Mucosa of descending colon (tissue), 3 donors: Measurements from ENCODE around the gene STAT5B. TPM values are rescaled to one million over a fixed set of nuclear protein-coding genes. Genes with fewer than 3 reads are reported as not detected.
"Not testable (repeated sequence)": the region's sequence is repeated elsewhere in the genome, so short reads cannot be mapped to it uniquely, and the experiment has no call there.

ENCODE experiments used
- ATAC-seq: fragments of 200-7000 bp; cut with Tn5 transposase; one replicate; pipeline ENCODE4 v1.9.1; 2020; ENCODE audit warnings: mild to moderate bottlenecking, moderate library complexity
- DNase-seq, 3 donors: peaks; one replicate each; pipeline ENCODE4 v3.0.0-alpha.2; 2020
- H3K36me3 ChIP-seq: fragments of 200-600 bp; one replicate; pipeline ENCODE4 v1.8.0; 2021; ENCODE audit warnings: low read depth, mild to moderate bottlenecking
- H3K4me1 ChIP-seq: fragments of 200-600 bp; one replicate; pipeline ENCODE4 v1.8.0; 2021; ENCODE audit warnings: low read depth, mild to moderate bottlenecking
- H3K4me3 ChIP-seq: fragments of 200-600 bp; one replicate; pipeline ENCODE4 v1.8.0; 2021; ENCODE audit warnings: mild to moderate bottlenecking
- H3K9me3 ChIP-seq: fragments of 200-600 bp; one replicate; pipeline ENCODE4 v1.8.0; 2021; ENCODE audit warnings: mild to moderate bottlenecking
- intact Hi-C, 2 donors: fragments of 100-400 bp; cut with DNase I in 1 of 2; cut with micrococcal nuclease in 1 of 2; formaldehyde crosslinking; loops; one replicate each; pipeline versions ENCODE4 v1.11.0 to v1.11.1; 2022; cut with DNase I, micrococcal nuclease
- long read RNA-seq, 2 donors: library from polyadenylated mRNA; unstranded; transcript quantifications; one replicate each; pipeline ENCODE4 v2.0.0, GENCODE V29; 2019 to 2021
- total RNA-seq, 3 donors: library from RNA; stranded (reverse); fragmentation: NEBNext Ultra II Directional in 2 of 3; extraction: Animal tissue kit (Norgen Biotek cat#: 25700) in 2 of 3; gene quantifications; one replicate each; pipeline versions ENCODE4 v1.2.1 to v1.2.4, GENCODE V29; 2021 to 2023
- TF ChIP-seq, protein P1 (sequence below): fragments of 200-600 bp; IDR thresholded peaks from one replicate; pipeline ENCODE4 v1.8.0; 2022; ENCODE audit warnings: antibody characterized with exemption, mild to moderate bottlenecking
- donor health status: DM: no; HTN: no; CAD: no; lungs with moderate emphysema.
- donor health status: DM: no; HTN: no; CAD: no.
- donor health status: DM: no; HTN: yes; CAD: no.

The STAT5B gene
- total RNA-seq: 10 to 100 TPM; 30.1 to 93.0 (median 32.2) TPM
- long read RNA-seq, donor 1, full-length matches to known transcripts: 63 of 103 reads
- long read RNA-seq, donor 1, partial matches to known transcripts: 15 of 103 reads
- long read RNA-seq, donor 1, other reads (novel, unspliced or antisense): 25 of 103 reads
- long read RNA-seq, donor 2, partial matches to known transcripts: 1 of 3 reads
- long read RNA-seq, donor 2, other reads (novel, unspliced or antisense): 2 of 3 reads

DNA sequence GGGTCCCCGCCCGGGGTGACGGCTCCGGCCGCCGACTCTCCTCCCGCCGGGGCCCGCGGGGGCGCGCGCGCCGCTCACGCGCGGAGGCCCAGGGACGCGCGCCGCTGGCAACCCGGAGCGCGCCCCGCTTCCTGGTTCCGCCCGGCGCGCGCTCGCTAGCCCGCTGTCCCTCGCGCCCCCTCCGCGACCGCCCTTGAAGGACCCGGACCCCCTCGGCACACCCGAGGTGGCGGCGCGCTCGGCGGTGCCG lies at the start of gene STAT5B:
TSS of gene STAT5B (minus strand) at position 33 of the 250 bp plus-strand sequence. CDS start 44,264 bp downstream, outside the sequence.
- intact Hi-C loops: no loop called here
- H3K36me3 ChIP-seq: no peaks in the 10 kb centered on the region
- TF ChIP-seq, protein P1, sequence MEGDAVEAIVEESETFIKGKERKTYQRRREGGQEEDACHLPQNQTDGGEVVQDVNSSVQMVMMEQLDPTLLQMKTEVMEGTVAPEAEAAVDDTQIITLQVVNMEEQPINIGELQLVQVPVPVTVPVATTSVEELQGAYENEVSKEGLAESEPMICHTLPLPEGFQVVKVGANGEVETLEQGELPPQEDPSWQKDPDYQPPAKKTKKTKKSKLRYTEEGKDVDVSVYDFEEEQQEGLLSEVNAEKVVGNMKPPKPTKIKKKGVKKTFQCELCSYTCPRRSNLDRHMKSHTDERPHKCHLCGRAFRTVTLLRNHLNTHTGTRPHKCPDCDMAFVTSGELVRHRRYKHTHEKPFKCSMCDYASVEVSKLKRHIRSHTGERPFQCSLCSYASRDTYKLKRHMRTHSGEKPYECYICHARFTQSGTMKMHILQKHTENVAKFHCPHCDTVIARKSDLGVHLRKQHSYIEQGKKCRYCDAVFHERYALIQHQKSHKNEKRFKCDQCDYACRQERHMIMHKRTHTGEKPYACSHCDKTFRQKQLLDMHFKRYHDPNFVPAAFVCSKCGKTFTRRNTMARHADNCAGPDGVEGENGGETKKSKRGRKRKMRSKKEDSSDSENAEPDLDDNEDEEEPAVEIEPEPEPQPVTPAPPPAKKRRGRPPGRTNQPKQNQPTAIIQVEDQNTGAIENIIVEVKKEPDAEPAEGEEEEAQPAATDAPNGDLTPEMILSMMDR: no peak
- no peaks in the 10 kb centered on the region for H3K9me3 ChIP-seq
- DNase-seq (peak; percentile 72 to 86 (median 84)), ATAC-seq (peak; percentile 95)
- H3K4me1 ChIP-seq: peaks cover 14% of the 10 kb centered on the region
- H3K4me3 ChIP-seq: peak within 1 kb of the TSS; percentile 83

DNA sequence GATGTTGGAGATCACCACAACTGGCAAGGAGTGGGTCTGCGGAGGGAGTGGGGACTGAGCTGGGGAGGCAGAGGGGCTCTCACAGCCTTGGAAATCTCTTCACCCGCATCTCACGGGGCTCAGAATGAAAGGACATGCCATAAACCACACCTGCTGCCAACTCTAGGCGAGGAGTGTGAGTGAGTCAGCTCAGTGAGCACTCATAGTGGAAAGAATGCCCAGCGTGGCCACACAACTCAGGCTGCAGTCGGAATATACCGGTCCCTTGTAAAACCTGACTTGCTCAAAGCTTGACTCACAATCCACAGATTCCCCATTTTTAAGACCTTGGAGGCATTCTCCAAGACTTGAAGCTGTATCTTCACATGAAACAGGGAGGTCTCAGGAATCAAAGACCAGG lies 48.8 kb upstream of the STAT5B start:
- Histone ChIP-seq H3K36me3 (peaks cover 7% of the 10 kb centered on the region), H3K4me3 (no peak overlapping the region), H3K9me3 (no peaks in the 10 kb centered on the region), H3K4me1 (peaks cover 13% of the 10 kb centered on the region)
- TF ChIP-seq, protein P1: no peak
- intact Hi-C loops: loop anchor here in 1 of 2 donors (10.0 kb wide), 1 partner anchor 190 kb away; no protein-coding TSS in a partner anchor
- ATAC-seq (peak; percentile 54), DNase-seq (no peak)

GRCh38 chr17:42323268-42323773 lies 47.1 kb upstream of the STAT5B start:
- Histone ChIP-seq H3K4me1 (no peaks in the 10 kb centered on the region), H3K36me3 (peaks cover 7% of the 10 kb centered on the region)
- intact Hi-C loops: loop anchor here (2.0 to 10.0 kb wide), 3 partner anchors 83 to 191 kb away; no protein-coding TSS in a partner anchor

GRCh38 chr17:42322382-42323267 lies 46.4 kb upstream of the STAT5B start:
- Histone ChIP-seq H3K36me3 (peaks cover 7% of the 10 kb centered on the region), H3K9me3 (no peaks in the 10 kb centered on the region), H3K4me1 (no peaks in the 10 kb centered on the region), H3K4me3 (no peak overlapping the region)
- peak; percentile 92 to 99 (median 93) for DNase-seq
- ATAC-seq: peak; percentile 99
- intact Hi-C loops: loop anchor here (2.0 to 10.0 kb wide), 3 partner anchors 84 to 192 kb away; no protein-coding TSS in a partner anchor
- TF ChIP-seq, protein P1: peak; percentile 97

More at GRCh38 chr17:42323268-42323773, 47.1 kb upstream of the STAT5B start:
- H3K9me3 ChIP-seq: no peaks in the 10 kb centered on the region
- TF ChIP-seq, protein P1: no peak
- ATAC-seq: no peak
- no peak for DNase-seq
- H3K4me3 ChIP-seq: no peak overlapping the region

- Histone ChIP-seq H3K9me3 (no peaks in the 10 kb centered on the region), H3K4me1 (no peaks in the 10 kb centered on the region), H3K4me3 (no peak overlapping the region), H3K36me3 (peaks cover 7% of the 10 kb centered on the region)
- DNase-seq (no peak), ATAC-seq (no peak)
- intact Hi-C loops: loop anchor here in 1 of 2 donors (5.0 to 10.0 kb wide), 2 partner anchors 86 to 193 kb away; no protein-coding TSS in a partner anchor
- TF ChIP-seq, protein P1: no peak
Measured at GRCh38 chr17:42321555-42321954, 45.4 kb upstream of the STAT5B start.

DNA sequence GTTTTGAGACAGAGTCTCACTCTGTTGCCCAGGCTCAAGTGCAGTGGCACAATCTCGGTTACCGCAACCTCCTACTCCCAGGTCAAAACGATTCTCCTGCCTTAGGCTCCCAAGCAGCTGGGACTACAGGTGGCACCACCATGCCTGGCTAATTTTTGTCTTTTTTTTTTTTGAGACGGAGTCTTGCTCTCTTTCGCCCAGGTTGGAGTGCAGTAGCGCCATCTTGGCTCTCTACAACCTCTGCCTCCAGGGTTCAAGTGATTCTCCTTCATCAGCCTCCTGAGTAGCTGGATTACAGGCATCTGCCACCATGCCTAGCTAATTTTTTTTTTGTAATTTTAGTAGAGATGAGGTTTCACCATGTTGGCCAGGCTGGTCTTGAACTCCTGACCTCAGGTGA lies 41.8 kb upstream of the STAT5B start:
- intact Hi-C loops, H3K36me3 ChIP-seq, ATAC-seq, H3K4me1 ChIP-seq, DNase-seq, H3K4me3 ChIP-seq, H3K9me3 ChIP-seq: not testable (repeated sequence)
